HCT116 (cell line): Measurements from ENCODE around the gene USP32. TPM values are rescaled to one million over a fixed set of nuclear protein-coding genes. Genes with fewer than 3 reads are reported as not detected.

Source experiments
- ATAC-seq: fragments of 200-7000 bp; cut with Tn5 transposase; 2 replicates; pipeline ENCODE4 v1.9.1; 2020; ENCODE audit warnings: mild to moderate bottlenecking, moderate library complexity
- BruUV-seq: library from RNA; stranded (reverse); fragments of 400-500 nt; replicated peaks from 2 replicates; lab custom pipeline; 2021; lab: Mats Ljungman, UMichigan
- CTCF ChIA-PET: fragments of 300-600 bp; sonication (Branson Sonifier 250); formaldehyde crosslinking; loops from one replicate; lab custom pipeline; 2021; ENCODE audit warnings: antibody characterized with exemption; lab: Charles Lee
- POLR2A ChIA-PET: fragments of 300-600, 350-600 bp; sonication (Branson Sonifier 250); formaldehyde crosslinking; loops from one replicate; lab custom pipeline; 2021; ENCODE audit warnings: antibody characterized with exemption; lab: Charles Lee
- RAD21 ChIA-PET, 2 experiments: fragments of 300-600 bp; sonication (Branson Sonifier 250); formaldehyde crosslinking; loops; one replicate each; lab custom pipeline; 2023; ENCODE audit warnings: low total read pairs in 2 of 2; ENCODE audit not compliant: uncharacterized antibody in 2 of 2, unreplicated experiment in 2 of 2, low non-redundant PET in 1 of 2; lab: Charles Lee
- DNase-seq: peaks from one replicate; pipeline ENCODE4 v3.0.0-alpha.2; 2010; ENCODE audit warnings: low read depth, low spot score
- H2AFZ ChIP-seq: fragments of 200-600 bp; shearing (Covaris generic), sonication (generic); 2 replicates; pipeline ENCODE4 v1.6.1; 2017; ENCODE audit warnings: low read depth, mixed run types, mixed read lengths, antibody characterized with exemption, low read length; ENCODE audit not compliant: poor library complexity, severe bottlenecking
- H3K27ac ChIP-seq: 2 replicates; pipeline ENCODE4 v1.5.1; 2012; ENCODE audit warnings: low read depth, low read length
- H3K27me3 ChIP-seq: fragments of 200-600 bp; sonication (generic); 2 replicates; pipeline ENCODE4 v1.6.1; 2016; ENCODE audit warnings: mixed run types, low read length, mixed read lengths; ENCODE audit not compliant: insufficient read depth
- H3K36me3 ChIP-seq, 2 experiments: fragments of 200-500 bp in 1 of 2; fragments of 200-600 bp in 1 of 2; sonication (Bioruptor generic) in 1 of 2; sonication (generic) in 1 of 2; 2 replicates each; pipeline versions ENCODE4 v1.5.1 to v1.6.1; 2014 to 2016; ENCODE audit warnings: low read length in 2 of 2, inconsistent platforms in 1 of 2, mixed read lengths in 1 of 2, mixed run types in 1 of 2; ENCODE audit not compliant: insufficient read depth in 2 of 2, control insufficient read depth in 1 of 2
- H3K4me1 ChIP-seq, 2 experiments: fragments of 200-600 bp in 1 of 2; sonication (generic) in 1 of 2; 2 replicates each; pipeline versions ENCODE4 v1.5.1 to v1.6.1; 2012 to 2017; ENCODE audit warnings: low read length in 2 of 2, inconsistent platforms in 1 of 2, mild to moderate bottlenecking in 1 of 2, mixed read lengths in 1 of 2, mixed run types in 1 of 2, moderate library complexity in 1 of 2; ENCODE audit not compliant: insufficient read depth in 2 of 2, control insufficient read depth in 1 of 2
- H3K4me2 ChIP-seq: fragments of 200-600 bp; sonication (generic); 2 replicates; pipeline ENCODE4 v1.6.1; 2017; ENCODE audit warnings: mixed run types, low read length, mixed read lengths
- H3K4me3 ChIP-seq, 2 experiments: fragments of 200-600 bp in 1 of 2; sonication (generic) in 1 of 2; replicated peaks in 1 of 2; 2 replicates each; pipeline ENCODE4 v1.5.1; 2011 to 2016; ENCODE audit warnings: low read length in 2 of 2, control low read depth in 1 of 2, low read depth in 1 of 2, mild to moderate bottlenecking in 1 of 2, mixed read lengths in 1 of 2, mixed run types in 1 of 2
- H3K79me2 ChIP-seq: fragments of 200-600 bp; sonication (generic); 2 replicates; pipeline ENCODE4 v1.6.1; 2017; ENCODE audit warnings: mild to moderate bottlenecking, mixed run types, low read length, moderate library complexity, mixed read lengths; ENCODE audit not compliant: insufficient read depth
- H3K9ac ChIP-seq: fragments of 200-600 bp; sonication (generic); 2 replicates; pipeline ENCODE4 v1.6.1; 2016; ENCODE audit warnings: low read length, mixed read lengths
- H3K9me2 ChIP-seq: fragments of 200-600 bp; sonication (generic), shearing (Covaris generic); 2 replicates; pipeline ENCODE4 v1.6.1; 2017; ENCODE audit warnings: mixed run types, mild to moderate bottlenecking, moderate library complexity; ENCODE audit not compliant: insufficient read depth
- H3K9me3 ChIP-seq, 2 experiments: fragments of 200-500 bp in 1 of 2; fragments of 200-600 bp in 1 of 2; sonication (Bioruptor generic) in 1 of 2; sonication (generic) in 1 of 2; 2 replicates each; pipeline ENCODE4 v1.6.1; 2014 to 2017; ENCODE audit warnings: low read length in 2 of 2, mixed read lengths in 2 of 2, inconsistent platforms in 1 of 2, low read depth in 1 of 2, mild to moderate bottlenecking in 1 of 2, mixed run types in 1 of 2, moderate library complexity in 1 of 2; ENCODE audit not compliant: control insufficient read depth in 1 of 2, insufficient read depth in 1 of 2
- H4K20me1 ChIP-seq: fragments of 200-600 bp; sonication (generic), shearing (Covaris generic); 2 replicates; pipeline ENCODE4 v1.6.1; 2017; ENCODE audit warnings: mixed run types, mild to moderate bottlenecking, moderate library complexity; ENCODE audit not compliant: insufficient read depth
- CBX3 ChIP-seq: IDR thresholded peaks from 2 replicates; pipeline ENCODE4 v1.6.1; 2012; ENCODE audit warnings: low read depth
- CEBPB ChIP-seq: IDR thresholded peaks from 2 replicates; pipeline ENCODE4 v1.6.1; 2012; ENCODE audit warnings: low read depth
- CTCF ChIP-seq, 3 experiments: fragments of 200-600 bp in 1 of 3; sonication (generic) in 1 of 3; IDR thresholded peaks in 2 of 3; conservative IDR thresholded peaks in 1 of 3; 2 replicates each; pipeline ENCODE4 v1.5.1; 2012 to 2017; ENCODE audit warnings: low read depth in 2 of 3, low read length in 2 of 3, antibody characterized with exemption in 1 of 3, borderline replicate concordance in 1 of 3, control low read depth in 1 of 3, mild to moderate bottlenecking in 1 of 3, mixed read lengths in 1 of 3, mixed run types in 1 of 3, moderate library complexity in 1 of 3; ENCODE audit not compliant: insufficient read depth in 1 of 3
- EGR1 ChIP-seq: IDR thresholded peaks from 2 replicates; pipeline ENCODE4 v1.6.1; 2012; ENCODE audit warnings: low read depth
- ELF1 ChIP-seq: IDR thresholded peaks from 2 replicates; pipeline ENCODE4 v1.6.1; 2012; ENCODE audit warnings: low read depth, borderline replicate concordance
- EZH2 ChIP-seq: fragments of 200-600 bp; sonication (generic); IDR thresholded peaks from 2 replicates; pipeline ENCODE4 v1.6.1; 2017; ENCODE audit warnings: antibody characterized with exemption, mixed run types
- EZH2phosphoT487 ChIP-seq: fragments of 200-600 bp; IDR thresholded peaks from 2 replicates; pipeline ENCODE4 v1.6.1; 2018; ENCODE audit warnings: antibody characterized with exemption, borderline replicate concordance
- FOSL1 ChIP-seq: IDR thresholded peaks from 2 replicates; pipeline ENCODE4 v1.6.1; 2012; ENCODE audit warnings: low read depth
- POLR2A ChIP-seq: IDR thresholded peaks from 2 replicates; pipeline ENCODE4 v1.7.0; 2011; ENCODE audit warnings: borderline replicate concordance; ENCODE audit not compliant: insufficient read depth, insufficient read length; ENCODE audit errors: extremely low read depth
- REST ChIP-seq: IDR thresholded peaks from 2 replicates; pipeline ENCODE4 v1.6.1; 2012; ENCODE audit warnings: low read depth
- TCF7L2 ChIP-seq: IDR thresholded peaks from 2 replicates; pipeline ENCODE4 v1.7.0; 2011; ENCODE audit warnings: borderline replicate concordance, inconsistent platforms; ENCODE audit not compliant: insufficient read depth, insufficient read length; ENCODE audit errors: extremely low read depth
- ZFX ChIP-seq: fragments of 450-650 bp; IDR thresholded peaks from 2 replicates; pipeline ENCODE4 v1.6.1; 2017
- intact Hi-C: fragments of 100-400 bp; cut with micrococcal nuclease; formaldehyde crosslinking; loops from 2 replicates; pipeline ENCODE4 v1.10.0; 2022
- total RNA-seq: library from RNA; stranded (reverse); gene quantifications from one replicate; pipeline ENCODE4 v1.2.1, GENCODE V29; 2021; ENCODE audit not compliant: unreplicated experiment
- TF ChIP-seq, protein P1 (sequence below): IDR thresholded peaks from 2 replicates; pipeline ENCODE4 v1.6.1; 2012

Gene USP32
- total RNA-seq, 1 experiment from 2014 or later, result 67.0 TPM

DNA sequence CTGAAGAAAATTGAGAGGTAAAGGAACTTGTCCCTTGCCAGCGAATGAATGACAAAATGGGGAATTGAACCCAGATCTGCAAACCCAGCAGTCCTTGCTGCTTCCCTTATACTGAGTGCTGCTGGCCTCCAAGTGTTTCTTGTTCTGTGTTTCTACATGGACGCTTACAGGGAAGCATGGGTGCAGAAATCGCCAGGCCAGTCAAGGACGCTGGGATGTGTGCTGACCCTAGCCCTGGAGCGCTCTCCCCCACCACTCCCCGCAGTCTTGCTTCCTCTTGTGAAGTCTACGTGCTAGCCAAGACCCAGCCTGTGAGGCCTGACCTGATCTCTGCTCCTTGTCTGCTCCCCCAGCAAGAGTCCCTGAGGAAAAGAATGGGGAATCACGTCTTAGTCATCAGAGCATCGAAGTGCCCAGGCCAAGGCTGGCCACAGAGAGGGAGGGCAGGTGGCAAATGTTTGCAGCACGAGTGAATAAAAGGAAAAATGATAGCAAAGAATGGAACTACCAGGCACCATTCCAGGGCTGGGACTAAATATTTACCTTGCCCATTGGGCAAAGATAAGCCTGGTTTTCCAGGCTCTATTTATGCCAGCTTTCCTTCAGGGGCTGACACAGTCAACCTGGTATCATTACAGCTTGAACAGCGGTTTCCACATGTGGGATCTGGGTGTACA, 224.7 kb downstream of the USP32 start:
- no peak for ATAC-seq
- POLR2A ChIA-PET, result no interaction called here

More for the DNA sequence above, 224.7 kb downstream of the USP32 start:
- H3K4me1 ChIP-seq, result peaks cover 0 to 21% of the 10 kb centered on the region in 2 experiments; a peak in 1 of 4 replicates
- intact Hi-C loops, result no loop called here
- TF ChIP-seq FOSL1, result no peak
- no peak for TF ChIP-seq REST
- TF ChIP-seq CEBPB, result no peak
- no peak for TF ChIP-seq POLR2A
- no peak for TF ChIP-seq CBX3
- TF ChIP-seq ELF1, result no peak
- TF ChIP-seq ZFX, result no peak
- no peak for TF ChIP-seq EZH2
- TF ChIP-seq EZH2phosphoT487, result no peak
- TF ChIP-seq CTCF (IDR thresholded peaks at IDR 0.05 in 2 of 3, conservative IDR thresholded peaks at IDR 0.05 in 1 of 3; ENCODE audit: borderline replicate concordance in 1 of 3, insufficient read depth in 1 of 3, low read depth in 2 of 3, low read length in 2 of 3), result no peak
- TF ChIP-seq, protein P1, sequence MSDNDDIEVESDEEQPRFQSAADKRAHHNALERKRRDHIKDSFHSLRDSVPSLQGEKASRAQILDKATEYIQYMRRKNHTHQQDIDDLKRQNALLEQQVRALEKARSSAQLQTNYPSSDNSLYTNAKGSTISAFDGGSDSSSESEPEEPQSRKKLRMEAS, result no peak
- TF ChIP-seq TCF7L2, result no peak
- TF ChIP-seq EGR1, result no peak
- BruUV-seq, result no TSS peak
- H3K36me3 ChIP-seq, result no peaks in the 10 kb centered on the region
- DNase-seq, result no peak
- ChIA-PET CTCF (no interaction called here), RAD21 (no interaction called here)
- no peak overlapping the region for H3K27ac ChIP-seq
- no peaks in the 10 kb centered on the region for H3K9me3 ChIP-seq
- H3K79me2 ChIP-seq, result no peaks in the 10 kb centered on the region
- H3K4me2 ChIP-seq, result no peak overlapping the region
- no peaks in the 10 kb centered on the region for H3K9me2 ChIP-seq
- no peaks in the 10 kb centered on the region for H4K20me1 ChIP-seq
- no peak overlapping the region for H3K9ac ChIP-seq
- H2AFZ ChIP-seq, result no peak overlapping the region
- no peak overlapping the region for H3K4me3 ChIP-seq
- H3K27me3 ChIP-seq, result no peaks in the 10 kb centered on the region
